ENCODE data around the gene ADAT3. TPM values are rescaled to one million over a fixed set of nuclear protein-coding genes. Genes with fewer than 3 reads are reported as not detected.

ADAT3 gene
- total and polyA plus RNA-seq, 4 donors, result 4.0 to 11.9 (median 6.8) TPM

GRCh38 chr19:1917146-1917545 lies 11.9 kb downstream of the ADAT3 start:
- no peak overlapping the region for H3K9ac ChIP-seq (ENCODE audit: insufficient read depth in 1 of 2, low read length in 2 of 2)
- H3K27me3 ChIP-seq (ENCODE audit: control insufficient read depth in 3 of 3, insufficient read depth in 3 of 3, low read length in 2 of 3), result no peaks in the 10 kb centered on the region
- ATAC-seq (ENCODE audit: insufficient read depth, low FRiP score) (no peak), DNase-seq (no peak)
- H3K27ac ChIP-seq (ENCODE audit: low read depth in 1 of 2, low read length in 1 of 2), result no peak overlapping the region
- H3K36me3 ChIP-seq (ENCODE audit: control insufficient read depth in 4 of 4, insufficient read depth in 4 of 4, low read length in 4 of 4), result peaks cover 0 to 57% (median 9%) of the 10 kb centered on the region in 4 donors
- peaks cover 0 to 1% (median 0%) of the 10 kb centered on the region in 4 donors for H3K9me3 ChIP-seq (ENCODE audit: control insufficient read depth in 4 of 4, insufficient read depth in 3 of 4, low read length in 3 of 4)
- H3K4me1 ChIP-seq (ENCODE audit: control insufficient read depth in 5 of 5, insufficient read depth in 5 of 5, low read length in 5 of 5), result no peaks in the 10 kb centered on the region
- WGBS, 2 donors, result 48 to 70% methylated on average over 17 of the region's 17 CpGs
- no peak for TF ChIP-seq CTCF (IDR thresholded peaks at IDR 0.05; ENCODE audit: control extremely low read depth, extremely low read depth)
- H3K4me3 ChIP-seq, result no peak overlapping the region

GRCh38 chr19:1917926-1918325 lies 12.7 kb downstream of the ADAT3 start:
- H3K9ac ChIP-seq (ENCODE audit: insufficient read depth in 1 of 2, low read length in 2 of 2), result no peak overlapping the region
- peaks cover 0 to 55% (median 8%) of the 10 kb centered on the region in 4 donors for H3K36me3 ChIP-seq (ENCODE audit: control insufficient read depth in 4 of 4, insufficient read depth in 4 of 4, low read length in 4 of 4)
- 95 to 97% methylated on average over 25 of the region's 25 CpGs for WGBS, 2 donors

GRCh38 chr19:1918975-1919374 lies 13.8 kb downstream of the ADAT3 start:
- H3K9ac ChIP-seq (ENCODE audit: insufficient read depth in 1 of 2, low read length in 2 of 2), result no peak overlapping the region
- no peak for ATAC-seq (ENCODE audit: insufficient read depth, low FRiP score)
- 96 to 97% methylated on average over 28 of the region's 28 CpGs for WGBS, 2 donors
- no peak for DNase-seq
- H3K27me3 ChIP-seq (ENCODE audit: control insufficient read depth in 3 of 3, insufficient read depth in 3 of 3, low read length in 2 of 3), result no peaks in the 10 kb centered on the region
- H3K36me3 ChIP-seq (ENCODE audit: control insufficient read depth in 4 of 4, insufficient read depth in 4 of 4, low read length in 4 of 4), result peaks cover 0 to 52% (median 7%) of the 10 kb centered on the region in 4 donors
- no peak overlapping the region for H3K4me3 ChIP-seq
- H3K9me3 ChIP-seq (ENCODE audit: control insufficient read depth in 4 of 4, insufficient read depth in 3 of 4, low read length in 3 of 4), result peaks cover 0 to 1% (median 0%) of the 10 kb centered on the region in 4 donors
- TF ChIP-seq CTCF (IDR thresholded peaks at IDR 0.05; ENCODE audit: control extremely low read depth, extremely low read depth), result no peak
- no peak overlapping the region for H3K27ac ChIP-seq (ENCODE audit: low read depth in 1 of 2, low read length in 1 of 2)
- no peaks in the 10 kb centered on the region for H3K4me1 ChIP-seq (ENCODE audit: control insufficient read depth in 5 of 5, insufficient read depth in 5 of 5, low read length in 5 of 5)

More at GRCh38 chr19:1917926-1918325, 12.7 kb downstream of the ADAT3 start:
- no peak for TF ChIP-seq CTCF (IDR thresholded peaks at IDR 0.05; ENCODE audit: control extremely low read depth, extremely low read depth)
- Histone ChIP-seq H3K9me3 (ENCODE audit: control insufficient read depth in 4 of 4, insufficient read depth in 3 of 4, low read length in 3 of 4) (peaks cover 0 to 1% (median 0%) of the 10 kb centered on the region in 4 donors), H3K27ac (ENCODE audit: low read depth in 1 of 2, low read length in 1 of 2) (no peak overlapping the region), H3K4me3 (no peak overlapping the region), H3K27me3 (ENCODE audit: control insufficient read depth in 3 of 3, insufficient read depth in 3 of 3, low read length in 2 of 3) (no peaks in the 10 kb centered on the region), H3K4me1 (ENCODE audit: control insufficient read depth in 5 of 5, insufficient read depth in 5 of 5, low read length in 5 of 5) (no peaks in the 10 kb centered on the region)
- ATAC-seq (ENCODE audit: insufficient read depth, low FRiP score) (no peak), DNase-seq (no peak)

GRCh38 chr19:1920644-1921043 lies 15.4 kb downstream of the ADAT3 start:
- H3K36me3 ChIP-seq (ENCODE audit: control insufficient read depth in 4 of 4, insufficient read depth in 4 of 4, low read length in 4 of 4), result peaks cover 0 to 58% (median 7%) of the 10 kb centered on the region in 4 donors
- no peak overlapping the region for H3K27ac ChIP-seq (ENCODE audit: low read depth in 1 of 2, low read length in 1 of 2)
- H3K27me3 ChIP-seq (ENCODE audit: control insufficient read depth in 3 of 3, insufficient read depth in 3 of 3, low read length in 2 of 3), result no peaks in the 10 kb centered on the region
- H3K4me3 ChIP-seq, result no peak overlapping the region
- DNase-seq (no peak), ATAC-seq (ENCODE audit: insufficient read depth, low FRiP score) (no peak)
- no peaks in the 10 kb centered on the region for H3K4me1 ChIP-seq (ENCODE audit: control insufficient read depth in 5 of 5, insufficient read depth in 5 of 5, low read length in 5 of 5)
- WGBS, 2 donors, result 94% methylated on average over 19 of the region's 19 CpGs
- no peak for TF ChIP-seq CTCF (IDR thresholded peaks at IDR 0.05; ENCODE audit: control extremely low read depth, extremely low read depth)
- H3K9ac ChIP-seq (ENCODE audit: insufficient read depth in 1 of 2, low read length in 2 of 2), result no peak overlapping the region
- peaks cover 0 to 1% (median 0%) of the 10 kb centered on the region in 4 donors for H3K9me3 ChIP-seq (ENCODE audit: control insufficient read depth in 4 of 4, insufficient read depth in 3 of 4, low read length in 3 of 4)
